DOHH2 (cell line): Measurements from ENCODE around the gene PRKAR1B.

Source experiments
- H3F3A ChIP-seq: fragments of 200-600 bp; sonication (generic), shearing (Covaris generic); 2 replicates; pipeline ENCODE4 v1.6.0; 2016; ENCODE audit warnings: antibody characterized with exemption, mild to moderate bottlenecking; ENCODE audit not compliant: control insufficient read depth, insufficient read depth
- H3K27ac ChIP-seq: fragments of 200-600 bp; sonication (generic); 2 replicates; pipeline ENCODE4 v1.5.1; 2014; ENCODE audit warnings: low read depth, mild to moderate bottlenecking, low read length, moderate library complexity
- H3K27me3 ChIP-seq: fragments of 200-600 bp; sonication (generic); 2 replicates; pipeline ENCODE4 v1.6.1; 2014; ENCODE audit warnings: mild to moderate bottlenecking, low read length, mixed read lengths; ENCODE audit not compliant: control insufficient read depth
- H3K36me3 ChIP-seq: fragments of 200-600 bp; sonication (generic); 2 replicates; pipeline ENCODE4 v1.6.1; 2014; ENCODE audit warnings: mild to moderate bottlenecking, low read length, moderate library complexity, mixed read lengths; ENCODE audit not compliant: control insufficient read depth
- H3K4me1 ChIP-seq: fragments of 200-600 bp; sonication (generic); 2 replicates; pipeline ENCODE4 v1.6.1; 2014; ENCODE audit warnings: mild to moderate bottlenecking, low read length, mixed read lengths; ENCODE audit not compliant: control insufficient read depth
- H3K4me2 ChIP-seq: fragments of 200-600 bp; sonication (generic); 2 replicates; pipeline ENCODE4 v1.6.0; 2014; ENCODE audit warnings: mild to moderate bottlenecking, low read length, moderate library complexity
- H3K4me3 ChIP-seq: fragments of 200-600 bp; sonication (generic); 2 replicates; pipeline ENCODE4 v1.5.1; 2014; ENCODE audit warnings: mild to moderate bottlenecking, low read length, mixed read lengths
- H3K79me2 ChIP-seq: fragments of 200-600 bp; sonication (generic); 2 replicates; pipeline ENCODE4 v1.6.1; 2014; ENCODE audit warnings: mild to moderate bottlenecking, low read length, mixed read lengths; ENCODE audit not compliant: control insufficient read depth
- H3K9me2 ChIP-seq: fragments of 200-600 bp; sonication (generic); replicated peaks from 2 replicates; pipeline ENCODE4 v1.6.1; 2014; ENCODE audit warnings: mild to moderate bottlenecking, low read length, mixed read lengths; ENCODE audit not compliant: control insufficient read depth
- H3K9me3 ChIP-seq: fragments of 200-600 bp; sonication (generic); 2 replicates; pipeline ENCODE4 v1.6.1; 2014; ENCODE audit warnings: antibody characterized with exemption, low read length, mixed read lengths; ENCODE audit not compliant: control insufficient read depth, insufficient read depth
- H4K20me1 ChIP-seq: fragments of 200-600 bp; sonication (generic); 2 replicates; pipeline ENCODE4 v1.6.0; 2014; ENCODE audit warnings: low read depth, mild to moderate bottlenecking, antibody characterized with exemption, low read length, moderate library complexity; ENCODE audit not compliant: control insufficient read depth, insufficient read depth
- EZH2phosphoT487 ChIP-seq: fragments of 200-600 bp; sonication (generic); IDR thresholded peaks from 2 replicates; pipeline ENCODE4 v1.6.1; 2017; ENCODE audit warnings: borderline replicate concordance, mild to moderate bottlenecking, antibody characterized with exemption, low read length, moderate library complexity, mixed read lengths
- TF ChIP-seq, protein P1 (sequence below): fragments of 200-600 bp; sonication (generic); IDR thresholded peaks from one replicate; pipeline ENCODE4 v1.5.1; 2014; ENCODE audit warnings: antibody characterized with exemption, mild to moderate bottlenecking, low read depth, low read length; ENCODE audit not compliant: poor library complexity, severe bottlenecking

PRKAR1B gene

GRCh38 chr7:584122-584465, 143.0 kb downstream of the PRKAR1B start:
- H3K36me3 ChIP-seq = peaks cover 69% of the 10 kb centered on the region
- H3K4me1 ChIP-seq = no peaks in the 10 kb centered on the region
- no peaks in the 10 kb centered on the region for H3K79me2 ChIP-seq
- no peak for TF ChIP-seq EZH2phosphoT487
- TF ChIP-seq, protein P1, sequence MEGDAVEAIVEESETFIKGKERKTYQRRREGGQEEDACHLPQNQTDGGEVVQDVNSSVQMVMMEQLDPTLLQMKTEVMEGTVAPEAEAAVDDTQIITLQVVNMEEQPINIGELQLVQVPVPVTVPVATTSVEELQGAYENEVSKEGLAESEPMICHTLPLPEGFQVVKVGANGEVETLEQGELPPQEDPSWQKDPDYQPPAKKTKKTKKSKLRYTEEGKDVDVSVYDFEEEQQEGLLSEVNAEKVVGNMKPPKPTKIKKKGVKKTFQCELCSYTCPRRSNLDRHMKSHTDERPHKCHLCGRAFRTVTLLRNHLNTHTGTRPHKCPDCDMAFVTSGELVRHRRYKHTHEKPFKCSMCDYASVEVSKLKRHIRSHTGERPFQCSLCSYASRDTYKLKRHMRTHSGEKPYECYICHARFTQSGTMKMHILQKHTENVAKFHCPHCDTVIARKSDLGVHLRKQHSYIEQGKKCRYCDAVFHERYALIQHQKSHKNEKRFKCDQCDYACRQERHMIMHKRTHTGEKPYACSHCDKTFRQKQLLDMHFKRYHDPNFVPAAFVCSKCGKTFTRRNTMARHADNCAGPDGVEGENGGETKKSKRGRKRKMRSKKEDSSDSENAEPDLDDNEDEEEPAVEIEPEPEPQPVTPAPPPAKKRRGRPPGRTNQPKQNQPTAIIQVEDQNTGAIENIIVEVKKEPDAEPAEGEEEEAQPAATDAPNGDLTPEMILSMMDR = no peak
- peaks cover 12% of the 10 kb centered on the region; the same call in 1 of the 2 replicates for H3K9me3 ChIP-seq
- H3K27me3 ChIP-seq = no peaks in the 10 kb centered on the region
- H3F3A ChIP-seq = no peaks in the 10 kb centered on the region
- no peaks in the 10 kb centered on the region for H4K20me1 ChIP-seq
- H3K9me2 ChIP-seq = no peaks in the 10 kb centered on the region
- H3K4me3 ChIP-seq = no peak overlapping the region
- H3K4me2 ChIP-seq = no peak overlapping the region
- no peak overlapping the region for H3K27ac ChIP-seq

DNA sequence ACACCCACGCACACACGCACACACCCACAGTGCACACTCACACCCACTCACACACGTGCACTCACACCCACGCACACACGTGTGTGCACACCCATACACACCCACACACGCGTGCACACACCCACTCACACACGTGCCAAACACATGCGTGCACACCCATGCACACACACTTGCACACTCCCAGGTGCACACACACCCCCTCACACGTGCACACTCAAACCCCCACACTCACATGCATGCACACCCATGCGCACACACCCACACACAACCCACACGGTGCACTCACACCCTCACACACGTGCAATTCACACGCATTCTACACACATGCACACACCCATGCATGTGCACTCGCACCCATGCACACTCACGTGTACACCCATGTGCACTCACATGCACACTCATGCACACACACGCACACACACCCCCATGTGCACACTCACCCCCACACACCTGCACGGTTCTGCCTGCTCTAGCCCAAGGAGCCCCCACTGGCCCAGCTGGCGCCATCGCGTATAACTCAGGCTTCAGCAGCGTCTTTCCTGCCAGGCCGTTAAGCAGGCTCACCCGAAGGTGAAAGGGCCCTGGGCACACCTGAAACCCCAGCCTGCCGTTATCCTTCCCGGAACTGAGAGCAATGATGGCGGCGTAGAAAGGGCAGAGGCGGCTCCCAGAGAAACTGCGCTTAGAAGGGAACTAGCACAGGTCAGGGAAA, 143.5 kb downstream of the PRKAR1B start:
- no peak overlapping the region for H3K27ac ChIP-seq

GRCh38 chr7:582931-583330, 144.2 kb downstream of the PRKAR1B start:
- Histone ChIP-seq H3F3A (no peaks in the 10 kb centered on the region), H3K27me3 (no peaks in the 10 kb centered on the region), H3K9me2 (no peaks in the 10 kb centered on the region), H3K27ac (no peak overlapping the region), H3K4me3 (no peak overlapping the region), H4K20me1 (no peaks in the 10 kb centered on the region), H3K4me2 (no peak overlapping the region), H3K4me1 (no peaks in the 10 kb centered on the region), H3K79me2 (no peaks in the 10 kb centered on the region), H3K9me3 (peaks cover under 1% of the 10 kb centered on the region; the same call in 1 of the 2 replicates), H3K36me3 (peaks cover 67% of the 10 kb centered on the region)
- TF ChIP-seq, protein P1 = no peak
- TF ChIP-seq EZH2phosphoT487 = no peak

More for the DNA sequence above, 143.5 kb downstream of the PRKAR1B start:
- Histone ChIP-seq H3F3A (no peaks in the 10 kb centered on the region), H3K9me2 (no peaks in the 10 kb centered on the region), H4K20me1 (no peaks in the 10 kb centered on the region), H3K9me3 (peaks cover 7% of the 10 kb centered on the region; the same call in 1 of the 2 replicates), H3K36me3 (peaks cover 68% of the 10 kb centered on the region), H3K79me2 (no peaks in the 10 kb centered on the region), H3K27me3 (no peaks in the 10 kb centered on the region), H3K4me1 (no peaks in the 10 kb centered on the region), H3K4me3 (no peak overlapping the region), H3K4me2 (no peak overlapping the region)
- TF ChIP-seq EZH2phosphoT487 = no peak
- TF ChIP-seq, protein P1 = no peak
